IMR-90 (cell line): ENCODE results near the gene NUP210L. TPM values are rescaled to one million over a fixed set of nuclear protein-coding genes. Genes with fewer than 3 reads are reported as not detected.
"Not testable (repeated sequence)": the region's sequence is repeated elsewhere in the genome, so short reads cannot be mapped to it uniquely, and the experiment has no call there.

Experiments
- ATAC-seq: fragments of 200-7000 bp; cut with Tn5 transposase; 2 replicates; pipeline ENCODE4 v1.9.1; 2020; ENCODE audit warnings: low read depth, mild to moderate bottlenecking, moderate library complexity
- BruUV-seq: library from RNA; stranded (reverse); fragments of 400-500 nt; replicated peaks from 2 replicates; lab custom pipeline; 2021; lab: Mats Ljungman, UMichigan
- CTCF ChIA-PET: fragments of 300-600 bp; formaldehyde crosslinking; extraction: SDS; loops from one replicate; lab custom pipeline; 2021; ENCODE audit warnings: antibody characterized with exemption; lab: Yijun Ruan, JAX
- POLR2A ChIA-PET: fragments of 300-600 bp; sonication (Branson Sonifier 250); formaldehyde crosslinking; loops from one replicate; lab custom pipeline; 2022; ENCODE audit warnings: antibody characterized with exemption; ENCODE audit not compliant: unreplicated experiment; lab: Charles Lee
- DNase-seq: peaks from one replicate; pipeline ENCODE4 v3.0.0; 2013
- H2AFZ ChIP-seq: replicated peaks from 2 replicates; pipeline ENCODE3; 2013; ENCODE audit warnings: low read length, mild to moderate bottlenecking; ENCODE audit not compliant: poor library complexity
- H2AK5ac ChIP-seq: 2 replicates; pipeline ENCODE4 v1.6.1; 2013; ENCODE audit warnings: low read depth, low read length, inconsistent platforms
- H2AK9ac ChIP-seq: replicated peaks from 2 replicates; pipeline ENCODE3; 2013; ENCODE audit warnings: mild to moderate bottlenecking, low read depth, low read length, moderate library complexity; ENCODE audit not compliant: poor library complexity
- H2BK120ac ChIP-seq: 2 replicates; pipeline ENCODE4 v1.6.1; 2013; ENCODE audit warnings: low read depth, low read length, inconsistent platforms
- H2BK15ac ChIP-seq: 3 replicates; pipeline ENCODE4 v1.6.1; 2013; ENCODE audit warnings: low read depth, low read length, inconsistent platforms
- H2BK20ac ChIP-seq: 2 replicates; pipeline ENCODE4 v1.6.1; 2013; ENCODE audit warnings: low read depth, mild to moderate bottlenecking, inconsistent platforms, low read length, moderate library complexity
- H2BK5ac ChIP-seq: 2 replicates; pipeline ENCODE4 v1.6.1; 2013; ENCODE audit warnings: mild to moderate bottlenecking, low read depth, low read length, inconsistent platforms; ENCODE audit not compliant: poor library complexity, severe bottlenecking
- H3K14ac ChIP-seq: replicated peaks from 2 replicates; pipeline ENCODE4 v1.6.1; 2013; ENCODE audit warnings: low read depth, low read length, inconsistent platforms
- H3K18ac ChIP-seq: 2 replicates; pipeline ENCODE4 v1.6.1; 2013; ENCODE audit warnings: low read depth, low read length, control low read depth
- H3K23ac ChIP-seq: 2 replicates; pipeline ENCODE4 v1.6.1; 2013; ENCODE audit warnings: low read depth, low read length, inconsistent platforms
- H3K27ac ChIP-seq: 2 replicates; pipeline ENCODE4 v1.5.1; 2013; ENCODE audit warnings: mild to moderate bottlenecking, control low read depth, low read length; ENCODE audit not compliant: insufficient read depth
- H3K27me3 ChIP-seq: 2 replicates; pipeline ENCODE4 v1.6.1; 2013; ENCODE audit warnings: low read length; ENCODE audit not compliant: control insufficient read depth, insufficient read depth
- H3K36me3 ChIP-seq: 2 replicates; pipeline ENCODE4 v1.6.1; 2013; ENCODE audit warnings: low read length, mixed read lengths; ENCODE audit not compliant: control insufficient read depth, insufficient read depth
- H3K4ac ChIP-seq: 2 replicates; pipeline ENCODE4 v1.6.1; 2013; ENCODE audit warnings: low read depth, low read length, inconsistent platforms
- H3K4me1 ChIP-seq: 2 replicates; pipeline ENCODE4 v1.6.1; 2013; ENCODE audit warnings: low read length, mixed read lengths; ENCODE audit not compliant: control insufficient read depth, insufficient read depth
- H3K4me2 ChIP-seq: 2 replicates; pipeline ENCODE4 v1.6.1; 2013; ENCODE audit warnings: low read depth, mild to moderate bottlenecking, control low read depth, low read length, moderate library complexity
- H3K4me3 ChIP-seq: 2 replicates; pipeline ENCODE4 v1.5.1; 2013; ENCODE audit warnings: low read depth, mild to moderate bottlenecking, control low read depth, low read length, moderate library complexity; ENCODE audit not compliant: insufficient read depth
- H3K56ac ChIP-seq: 2 replicates; pipeline ENCODE4 v1.6.1; 2013; ENCODE audit warnings: low read length, inconsistent platforms; ENCODE audit not compliant: insufficient read depth; ENCODE audit errors: extremely low read depth
- H3K79me1 ChIP-seq, 2 experiments: 2 replicates each; pipeline ENCODE4 v1.6.1; 2013; ENCODE audit warnings: low read length in 2 of 2, inconsistent platforms in 1 of 2, low read depth in 1 of 2
- H3K9ac ChIP-seq: 2 replicates; pipeline ENCODE4 v1.6.1; 2013; ENCODE audit warnings: low read depth, low read length, control low read depth
- H3K9me1 ChIP-seq: 2 replicates; pipeline ENCODE4 v1.6.1; 2013; ENCODE audit warnings: low read length, inconsistent platforms; ENCODE audit not compliant: insufficient read depth
- H3K9me3 ChIP-seq: 2 replicates; pipeline ENCODE4 v1.6.1; 2013; ENCODE audit warnings: low read length; ENCODE audit not compliant: control insufficient read depth, insufficient read depth
- H4K20me1 ChIP-seq: 2 replicates; pipeline ENCODE4 v1.6.1; 2013; ENCODE audit warnings: low read length, inconsistent platforms; ENCODE audit not compliant: insufficient read depth
- H4K5ac ChIP-seq: 2 replicates; pipeline ENCODE4 v1.6.1; 2013; ENCODE audit warnings: mild to moderate bottlenecking, low read depth, low read length, control low read depth
- H4K8ac ChIP-seq, 2 experiments: 2 replicates each; pipeline ENCODE4 v1.6.1; 2013; ENCODE audit warnings: low read depth in 2 of 2, low read length in 2 of 2, control low read depth in 1 of 2, inconsistent platforms in 1 of 2
- H4K91ac ChIP-seq: 2 replicates; pipeline ENCODE4 v1.6.1; 2013; ENCODE audit warnings: low read depth, low read length, inconsistent platforms; ENCODE audit not compliant: insufficient read depth
- WGBS, 2 experiments: methylation state at CpG; one replicate each; pipeline versions ENCODE4 v1.1.5 to v1.1.7; 2013; ENCODE audit warnings: missing lambda C conversion rate in 2 of 2; ENCODE audit not compliant: insufficient read length in 1 of 2; ENCODE audit errors: extremely low coverage in 2 of 2; 5-methylcytosine and 5-hydroxymethylcytosine counted together
- dilution Hi-C: fragments of 300-500 bp; cut with HindIII; formaldehyde crosslinking; loops from one replicate; pipeline ENCODE4 v1.14.3; 2018; ENCODE audit warnings: low sequenced_read_pairs; ENCODE audit not compliant: unreplicated experiment
- in situ Hi-C: fragments of 300-500 bp; cut with MboI; formaldehyde crosslinking; loops from 3 replicates; pipeline ENCODE4 v1.14.3; 2019; ENCODE audit warnings: low sequenced_read_pairs, inconsistent platforms, mixed read lengths
- intact Hi-C: fragments of 100-400 bp; cut with micrococcal nuclease; formaldehyde crosslinking; loops from 2 replicates; pipeline ENCODE4 v1.10.0; 2022
- polyA plus RNA-seq, 3 experiments: library from polyadenylated mRNA; depleted of rRNA; stranded (reverse); fragments of >200 nt; gene quantifications; 2 replicates each; pipeline ENCODE4 v1.2.3, GENCODE V29; 2012; ENCODE audit warnings: low replicate concordance in 1 of 3
- total RNA-seq: library from RNA; depleted of rRNA; stranded (reverse); fragments of >200 nt; gene quantifications from 2 replicates; pipeline ENCODE4 v1.2.3, GENCODE V29; 2012

NUP210L gene
- total and polyA plus RNA-seq, 2 of the 4 experiments (the other 2 are of a cell fraction), result under 0.01 to 0.02 TPM

GRCh38 chr1:154033697-154034096, 121.2 kb downstream of the NUP210L start:
- H3K23ac ChIP-seq, H3K4me3 ChIP-seq, H3K56ac ChIP-seq, H3K14ac ChIP-seq, POLR2A ChIA-PET, dilution Hi-C loops, in situ Hi-C loops, H4K5ac ChIP-seq, H2BK20ac ChIP-seq, H2AK9ac ChIP-seq, intact Hi-C loops, BruUV-seq, H4K91ac ChIP-seq, DNase-seq, H3K4ac ChIP-seq, H3K4me1 ChIP-seq, H2AK5ac ChIP-seq, CTCF ChIA-PET, H2AFZ ChIP-seq, H3K4me2 ChIP-seq, H2BK15ac ChIP-seq, H3K36me3 ChIP-seq, H4K20me1 ChIP-seq, H3K9me3 ChIP-seq, H3K79me1 ChIP-seq, H4K8ac ChIP-seq, H3K18ac ChIP-seq, H3K9ac ChIP-seq, H3K27me3 ChIP-seq, H2BK120ac ChIP-seq, ATAC-seq, H3K9me1 ChIP-seq, H3K27ac ChIP-seq, H2BK5ac ChIP-seq: not testable (repeated sequence)
- no CpG with 5 or more reads among the region's 1 CpG for WGBS, 2 experiments
